OCI-LY1 (cell line): ENCODE data around the gene RARRES1.

Experiments used
- EZH2 ChIP-seq: fragments of 200-600 bp; sonication (generic), shearing (Covaris generic); IDR thresholded peaks from 2 replicates; pipeline ENCODE4 v1.8.0; 2017; ENCODE audit warnings: borderline replicate concordance, mixed run types, mild to moderate bottlenecking, antibody characterized with exemption, low read length, moderate library complexity, mixed read lengths
- TF ChIP-seq, protein P1 (sequence below): fragments of 200-600 bp; sonication (generic), shearing (Covaris generic); IDR thresholded peaks from 2 replicates; pipeline ENCODE4 v1.5.1; 2017; ENCODE audit warnings: mild to moderate bottlenecking, antibody characterized with exemption, low read length, moderate library complexity, mixed read lengths

DNA sequence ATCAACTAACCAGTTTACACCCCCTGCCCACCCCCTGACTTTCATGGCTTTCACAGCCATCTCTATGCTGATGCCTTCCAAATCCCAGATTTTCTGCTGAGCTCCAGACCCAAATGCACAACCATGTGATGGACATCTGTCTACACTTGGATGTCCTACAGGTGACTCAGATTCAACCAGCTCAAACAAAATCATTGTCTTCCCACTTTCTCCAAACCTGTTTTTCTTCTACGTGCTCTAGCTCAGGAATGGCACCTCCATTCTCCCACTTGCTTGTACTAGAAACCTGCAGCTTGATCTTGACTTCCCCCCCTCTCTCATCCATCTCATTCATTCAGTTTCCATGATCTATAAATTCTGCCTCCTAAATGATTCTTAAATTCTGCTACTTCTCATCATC is 34.1 kb upstream of the RARRES1 start:
- no peak for TF ChIP-seq EZH2
- TF ChIP-seq, protein P1, sequence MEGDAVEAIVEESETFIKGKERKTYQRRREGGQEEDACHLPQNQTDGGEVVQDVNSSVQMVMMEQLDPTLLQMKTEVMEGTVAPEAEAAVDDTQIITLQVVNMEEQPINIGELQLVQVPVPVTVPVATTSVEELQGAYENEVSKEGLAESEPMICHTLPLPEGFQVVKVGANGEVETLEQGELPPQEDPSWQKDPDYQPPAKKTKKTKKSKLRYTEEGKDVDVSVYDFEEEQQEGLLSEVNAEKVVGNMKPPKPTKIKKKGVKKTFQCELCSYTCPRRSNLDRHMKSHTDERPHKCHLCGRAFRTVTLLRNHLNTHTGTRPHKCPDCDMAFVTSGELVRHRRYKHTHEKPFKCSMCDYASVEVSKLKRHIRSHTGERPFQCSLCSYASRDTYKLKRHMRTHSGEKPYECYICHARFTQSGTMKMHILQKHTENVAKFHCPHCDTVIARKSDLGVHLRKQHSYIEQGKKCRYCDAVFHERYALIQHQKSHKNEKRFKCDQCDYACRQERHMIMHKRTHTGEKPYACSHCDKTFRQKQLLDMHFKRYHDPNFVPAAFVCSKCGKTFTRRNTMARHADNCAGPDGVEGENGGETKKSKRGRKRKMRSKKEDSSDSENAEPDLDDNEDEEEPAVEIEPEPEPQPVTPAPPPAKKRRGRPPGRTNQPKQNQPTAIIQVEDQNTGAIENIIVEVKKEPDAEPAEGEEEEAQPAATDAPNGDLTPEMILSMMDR = no peak
